Panc1 (cell line): ENCODE data around the gene CDC42. TPM values are rescaled to one million over a fixed set of nuclear protein-coding genes. Genes with fewer than 3 reads are reported as not detected.

Source experiments
- ATAC-seq: fragments of 200-7000 bp; cut with Tn5 transposase; 2 replicates; pipeline ENCODE4 v1.9.1; 2020; ENCODE audit warnings: mild to moderate bottlenecking, moderate library complexity
- BruUV-seq: library from RNA; stranded (reverse); fragments of 400-500 nt; replicated peaks from 2 replicates; lab custom pipeline; 2021; lab: Mats Ljungman, UMichigan
- CTCF ChIA-PET: fragments of 300-600 bp; sonication (Branson Sonifier 250); formaldehyde crosslinking; loops from one replicate; lab custom pipeline; 2022; ENCODE audit warnings: antibody characterized with exemption; lab: Charles Lee
- POLR2A ChIA-PET: fragments of 300-600 bp; sonication (Branson Sonifier 250); formaldehyde crosslinking; loops from one replicate; lab custom pipeline; 2022; ENCODE audit warnings: antibody characterized with exemption; lab: Charles Lee
- DNase-seq: peaks from one replicate; pipeline ENCODE4 v3.0.0-alpha.2; 2010; ENCODE audit warnings: low read depth, low spot score
- H3K27ac ChIP-seq: 2 replicates; pipeline ENCODE4 v1.5.1; 2011; ENCODE audit warnings: mild to moderate bottlenecking, low read length, inconsistent platforms
- H3K27me3 ChIP-seq: fragments of 200-500 bp; sonication (Bioruptor generic); 2 replicates; pipeline ENCODE4 v1.6.0; 2014; ENCODE audit warnings: low read length, inconsistent platforms; ENCODE audit not compliant: control insufficient read depth, insufficient read depth
- H3K36me3 ChIP-seq: fragments of 200-500 bp; sonication (Bioruptor generic); 2 replicates; pipeline ENCODE4 v1.5.1; 2014; ENCODE audit warnings: inconsistent platforms, mild to moderate bottlenecking, low read length, moderate library complexity; ENCODE audit not compliant: control insufficient read depth, insufficient read depth
- H3K4me1 ChIP-seq: 2 replicates; pipeline ENCODE4 v1.5.1; 2011; ENCODE audit warnings: inconsistent platforms, mild to moderate bottlenecking, low read length, moderate library complexity; ENCODE audit not compliant: control insufficient read depth, insufficient read depth
- H3K4me3 ChIP-seq, 2 experiments: 2 replicates each; pipeline ENCODE4 v1.5.1; 2011 to 2012; ENCODE audit warnings: low read depth in 2 of 2, low read length in 2 of 2, mild to moderate bottlenecking in 2 of 2, inconsistent platforms in 1 of 2, moderate library complexity in 1 of 2
- H3K9me3 ChIP-seq: fragments of 200-500 bp; sonication (Bioruptor generic); 2 replicates; pipeline ENCODE4 v1.5.1; 2014; ENCODE audit warnings: low read depth, mild to moderate bottlenecking, inconsistent platforms, low read length, moderate library complexity; ENCODE audit not compliant: control insufficient read depth, insufficient read depth
- CTCF ChIP-seq: fragments of 450-650 bp; IDR thresholded peaks from 2 replicates; pipeline ENCODE4 v1.5.1; 2017; ENCODE audit warnings: mild to moderate bottlenecking
- POLR2AphosphoS5 ChIP-seq: IDR thresholded peaks from 2 replicates; pipeline ENCODE4 v1.6.1; 2012; ENCODE audit warnings: mild to moderate bottlenecking, low read depth, low read length, moderate library complexity
- REST ChIP-seq, 2 experiments: IDR thresholded peaks; 2 replicates each; pipeline ENCODE4 v1.6.1; 2011 to 2012; ENCODE audit warnings: low read depth in 2 of 2, control low read depth in 1 of 2, low read length in 1 of 2, mild to moderate bottlenecking in 1 of 2, moderate library complexity in 1 of 2; ENCODE audit not compliant: insufficient read depth in 1 of 2
- SIN3A ChIP-seq: IDR thresholded peaks from 2 replicates; pipeline ENCODE4 v1.6.1; 2012; ENCODE audit warnings: low read depth, mild to moderate bottlenecking, low read length, moderate library complexity, borderline replicate concordance; ENCODE audit not compliant: insufficient read depth
- TCF7L2 ChIP-seq: IDR thresholded peaks from 2 replicates; pipeline ENCODE4 v1.6.1; 2011; ENCODE audit warnings: mild to moderate bottlenecking, low read depth, low read length, inconsistent platforms
- in situ Hi-C: cut with HindIII; loops from 2 replicates; pipeline ENCODE4 v1.10.0; 2016; ENCODE audit warnings: low sequenced_read_pairs, low pct_unique_long_range_greater_than_20kb
- intact Hi-C: fragments of 100-400 bp; cut with micrococcal nuclease; formaldehyde crosslinking; loops from one replicate; pipeline ENCODE4 v1.10.0; 2022; ENCODE audit not compliant: unreplicated experiment
- total RNA-seq: library from RNA; stranded (reverse); gene quantifications from one replicate; pipeline ENCODE4 v1.2.1, GENCODE V29; 2021; ENCODE audit not compliant: unreplicated experiment

CDC42 gene
- total RNA-seq, 1 experiment from 2014 or later = 240 TPM

GRCh38 chr1:22110016-22110415 is 57.5 kb downstream of the CDC42 start:
- ChIA-PET POLR2A (interaction anchor here (0.6 to 0.7 kb wide), 2 partner anchors 21 to 119 kb away, joined by 8 to 13 read pairs; no protein-coding TSS in a partner anchor), CTCF (interaction anchor here (0.6 to 0.9 kb wide), 3 partner anchors 10 to 170 kb away, joined by 3 to 7 read pairs (median 3); no protein-coding TSS in a partner anchor)
- intact Hi-C loops (no loop called here), in situ Hi-C loops (no loop called here)
- no peak for ATAC-seq
- H3K27ac ChIP-seq = no peak overlapping the region
- TF ChIP-seq REST (IDR thresholded peaks at IDR 0.05; ENCODE audit: insufficient read depth in 1 of 2, low read depth in 2 of 2, low read length in 1 of 2) (no peak), POLR2AphosphoS5 (no peak), SIN3A (no peak), CTCF (no peak), TCF7L2 (no peak)
- H3K4me3 ChIP-seq = no peak overlapping the region
- no TSS peak for BruUV-seq
- peaks cover 8% of the 10 kb centered on the region for H3K4me1 ChIP-seq
- no peak for DNase-seq
- no peaks in the 10 kb centered on the region; the same call in 1 of the 2 replicates for H3K36me3 ChIP-seq
- H3K9me3 ChIP-seq = no peaks in the 10 kb centered on the region
- no peaks in the 10 kb centered on the region for H3K27me3 ChIP-seq

- no peak for ATAC-seq
- no peak for DNase-seq
- intact Hi-C loops (no loop called here), in situ Hi-C loops (no loop called here)
- ChIA-PET CTCF (no interaction called here), POLR2A (interaction anchor here (0.5 kb wide), 1 partner anchor 201 kb away, joined by 7 read pairs; no protein-coding TSS in a partner anchor)
- Histone ChIP-seq H3K27me3 (no peaks in the 10 kb centered on the region), H3K27ac (no peak overlapping the region), H3K4me1 (peaks cover 8% of the 10 kb centered on the region), H3K9me3 (no peaks in the 10 kb centered on the region), H3K4me3 (no peak overlapping the region), H3K36me3 (no peaks in the 10 kb centered on the region; the same call in 1 of the 2 replicates)
- TF ChIP-seq TCF7L2 (no peak), CTCF (no peak)
- no TSS peak for BruUV-seq
Observed at GRCh38 chr1:22111115-22111514, 58.6 kb downstream of the CDC42 start.
